ENCODE results near the gene GPD1L.
"Not testable (repeated sequence)": the region's sequence is repeated elsewhere in the genome, so short reads cannot be mapped to it uniquely, and the experiment has no call there.

GPD1L gene

GRCh38 chr3:32106929-32107362, 526 bp downstream of the GPD1L start:
- DNase-seq: peak; percentile 9 to 34 (median 17)

GRCh38 chr3:32108224-32108623, 1.8 kb downstream of the GPD1L start:
- not testable (repeated sequence) for DNase-seq

GRCh38 chr3:32109256-32109655, 2.8 kb downstream of the GPD1L start:
- DNase-seq: no peak

GRCh38 chr3:32110233-32110760, 3.9 kb downstream of the GPD1L start:
- no peak for DNase-seq

- no peak for DNase-seq
These were observed 5.1 kb downstream of the GPD1L start for GRCh38 chr3:32111560-32111959.

GRCh38 chr3:32113566-32113965, 7.1 kb downstream of the GPD1L start:
- no peak for DNase-seq

GRCh38 chr3:32113981-32114545, 7.6 kb downstream of the GPD1L start:
- DNase-seq: no peak

- DNase-seq: not testable (repeated sequence)
These were observed 8.3 kb downstream of the GPD1L start for GRCh38 chr3:32114546-32115386.

- DNase-seq: no peak
These were observed 10.9 kb downstream of the GPD1L start for GRCh38 chr3:32117320-32117719.

- DNase-seq: no peak
These were observed 11.8 kb downstream of the GPD1L start for GRCh38 chr3:32118215-32118614.

GRCh38 chr3:32120471-32120870, 14.1 kb downstream of the GPD1L start:
- peak; percentile 28 to 81 (median 64) for DNase-seq

GRCh38 chr3:32121137-32121536, 14.7 kb downstream of the GPD1L start:
- DNase-seq: no peak

GRCh38 chr3:32123620-32124019, 17.2 kb downstream of the GPD1L start:
- no peak for DNase-seq

GRCh38 chr3:32125012-32125411, 18.6 kb downstream of the GPD1L start:
- DNase-seq: no peak

- no peak for DNase-seq
These were observed 20.0 kb downstream of the GPD1L start for GRCh38 chr3:32126305-32127015.

GRCh38 chr3:32127219-32127826, 20.9 kb downstream of the GPD1L start:
- no peak for DNase-seq

- DNase-seq: no peak
These were observed 22.5 kb downstream of the GPD1L start for GRCh38 chr3:32128936-32129335.

- peak in 1 of 4 experiments; percentile 24 for DNase-seq
These were observed 23.4 kb downstream of the GPD1L start for GRCh38 chr3:32129832-32130231.

- no peak for DNase-seq
These were observed 25.7 kb downstream of the GPD1L start for GRCh38 chr3:32132121-32132520.

GRCh38 chr3:32132706-32133105, 26.3 kb downstream of the GPD1L start:
- no peak for DNase-seq

GRCh38 chr3:32136703-32137102, 30.3 kb downstream of the GPD1L start:
- DNase-seq: peak in 1 of 4 experiments; percentile 30

GRCh38 chr3:32137870-32138269, 31.4 kb downstream of the GPD1L start:
- DNase-seq: no peak
